ENCODE measurements around the gene NAALADL2.

- TF ChIP-seq CTCF (conservative IDR thresholded peaks at IDR 0.05; ENCODE audit: low read depth, low read length) (no peak), MAFK (IDR thresholded peaks at IDR 0.05; ENCODE audit: low read depth, low read length) (no peak), CHD1 (IDR thresholded peaks at IDR 0.05; ENCODE audit: low read depth, low read length) (no peak), USF2 (IDR thresholded peaks at IDR 0.05; ENCODE audit: low read depth, low read length) (no peak)
These were observed 878.8 kb downstream of the NAALADL2 start for GRCh38 chr3:175737646-175738572.

Data from IMR-90 (cell line).